ENCODE data around the gene GPSM1.
A peak's percentile ranks its signal among the peaks of the same experiment; 100 is the strongest.

Gene GPSM1

GRCh38 chr9:136327304-136327974 lies at the start of gene GPSM1:
GPSM1 (plus strand) TSS chr9:136327539; CDS start chr9:136327696, 157 bp downstream.
- peak within 1 kb of the TSS; percentile 73 for H3K27ac ChIP-seq
- no peak for TF ChIP-seq CTCF (conservative IDR thresholded peaks at IDR 0.05)
- TF ChIP-seq ZFX (IDR thresholded peaks at IDR 0.05), result peak; percentile 61; the same call in 1 of the 2 replicates

GRCh38 chr9:136277746-136278145 lies 49.6 kb upstream of the GPSM1 start:
- TF ChIP-seq CTCF (conservative IDR thresholded peaks at IDR 0.05), result no peak
- TF ChIP-seq ZFX (IDR thresholded peaks at IDR 0.05), result no peak
- H3K27ac ChIP-seq, result no peak overlapping the region

GRCh38 chr9:136278221-136278620 lies 49.1 kb upstream of the GPSM1 start:
- TF ChIP-seq ZFX (IDR thresholded peaks at IDR 0.05) (no peak), CTCF (conservative IDR thresholded peaks at IDR 0.05) (no peak)

GRCh38 chr9:136278894-136279293 lies 48.4 kb upstream of the GPSM1 start:
- TF ChIP-seq ZFX (IDR thresholded peaks at IDR 0.05), result no peak
- TF ChIP-seq CTCF (conservative IDR thresholded peaks at IDR 0.05), result no peak
- no peak overlapping the region for H3K27ac ChIP-seq

More at GRCh38 chr9:136278221-136278620, 49.1 kb upstream of the GPSM1 start:
- H3K27ac ChIP-seq, result no peak overlapping the region

GRCh38 chr9:136279471-136279870 lies 47.9 kb upstream of the GPSM1 start:
- TF ChIP-seq CTCF (conservative IDR thresholded peaks at IDR 0.05), result no peak
- TF ChIP-seq ZFX (IDR thresholded peaks at IDR 0.05), result no peak
- no peak overlapping the region for H3K27ac ChIP-seq

- no peak overlapping the region for H3K27ac ChIP-seq
- TF ChIP-seq CTCF (conservative IDR thresholded peaks at IDR 0.05) (no peak), ZFX (IDR thresholded peaks at IDR 0.05) (no peak)
These were observed 46.6 kb upstream of the GPSM1 start for GRCh38 chr9:136280535-136281315.

Data from C4-2B (cell line).